Liver (tissue), 9 donors: ENCODE results near the gene ALX4. TPM values are rescaled to one million over a fixed set of nuclear protein-coding genes. Genes with fewer than 3 reads are reported as not detected.

Source experiments
- DNase-seq: peaks from one replicate; pipeline ENCODE4 v3.0.0-alpha.2; 2017; ENCODE audit warnings: low spot score
- H3K27ac ChIP-seq, 2 donors: one replicate each; pipeline ENCODE4 v1.7.0; 2013; ENCODE audit warnings: inconsistent platforms in 2 of 2, low read length in 2 of 2, control low read depth in 1 of 2, low read depth in 1 of 2, mild to moderate bottlenecking in 1 of 2
- H3K27me3 ChIP-seq, 4 donors: one replicate each; pipeline versions ENCODE4 v1.6.1 to v1.7.0; 2013; ENCODE audit warnings: low read length in 3 of 4, inconsistent platforms in 1 of 4, mild to moderate bottlenecking in 1 of 4, moderate library complexity in 1 of 4; ENCODE audit not compliant: control insufficient read depth in 4 of 4, insufficient read depth in 4 of 4
- H3K36me3 ChIP-seq, 4 donors: one replicate each; pipeline versions ENCODE4 v1.6.1 to v1.7.0; 2013; ENCODE audit warnings: low read length in 3 of 4, mild to moderate bottlenecking in 3 of 4, low read depth in 1 of 4, moderate library complexity in 1 of 4; ENCODE audit not compliant: control insufficient read depth in 4 of 4, insufficient read depth in 3 of 4
- H3K4me1 ChIP-seq, 4 donors: one replicate each; pipeline versions ENCODE4 v1.6.1 to v1.7.0; 2013; ENCODE audit warnings: low read length in 3 of 4, mild to moderate bottlenecking in 3 of 4, moderate library complexity in 1 of 4; ENCODE audit not compliant: control insufficient read depth in 4 of 4, insufficient read depth in 4 of 4
- H3K4me3 ChIP-seq, 3 donors: one replicate each; pipeline versions ENCODE4 v1.6.1 to v1.7.0; 2013; ENCODE audit warnings: low read length in 3 of 3, control low read depth in 1 of 3, low read depth in 1 of 3, mild to moderate bottlenecking in 1 of 3
- H3K9ac ChIP-seq, 2 donors: one replicate each; pipeline ENCODE4 v1.7.0; 2013; ENCODE audit warnings: low read length in 2 of 2, mild to moderate bottlenecking in 2 of 2, moderate library complexity in 2 of 2, control low read depth in 1 of 2, low read depth in 1 of 2
- H3K9me3 ChIP-seq, 4 donors: one replicate each; pipeline versions ENCODE4 v1.6.1 to v1.7.0; 2013; ENCODE audit warnings: low read length in 3 of 4; ENCODE audit not compliant: control insufficient read depth in 4 of 4
- EGR1 ChIP-seq, 2 donors: IDR thresholded peaks; 2 replicates each; pipeline ENCODE4 v1.6.1; 2016 to 2018; ENCODE audit warnings: antibody characterized with exemption in 2 of 2, low read depth in 2 of 2
- FOXA1 ChIP-seq: IDR thresholded peaks from 2 replicates; pipeline ENCODE4 v1.6.1; 2016; ENCODE audit warnings: antibody characterized with exemption
- HNF4G ChIP-seq: IDR thresholded peaks from 2 replicates; pipeline ENCODE4 v1.6.1; 2016; ENCODE audit warnings: antibody characterized with exemption
- MAX ChIP-seq: IDR thresholded peaks from 2 replicates; pipeline ENCODE4 v1.6.1; 2016; ENCODE audit warnings: antibody characterized with exemption
- NR2F2 ChIP-seq: IDR thresholded peaks from 2 replicates; pipeline ENCODE4 v1.6.1; 2016; ENCODE audit warnings: antibody characterized with exemption
- RAD21 ChIP-seq, 2 donors: IDR thresholded peaks; 2 replicates each; pipeline ENCODE4 v1.6.1; 2016; ENCODE audit warnings: antibody characterized with exemption in 2 of 2, mild to moderate bottlenecking in 2 of 2
- RXRA ChIP-seq, 2 donors: IDR thresholded peaks; 2 replicates each; pipeline ENCODE4 v1.6.1; 2017 to 2018; ENCODE audit warnings: antibody characterized with exemption in 2 of 2, mild to moderate bottlenecking in 1 of 2
- YY1 ChIP-seq: IDR thresholded peaks from 2 replicates; pipeline ENCODE4 v1.6.1; 2016; ENCODE audit warnings: antibody characterized with exemption, mild to moderate bottlenecking
- ZBTB33 ChIP-seq: IDR thresholded peaks from 2 replicates; pipeline ENCODE4 v1.6.1; 2016; ENCODE audit warnings: antibody characterized with exemption
- WGBS: extraction: QIAGEN DNeasy Blood & Tissue Kit; methylation state at CpG from one replicate; pipeline ENCODE4 v1.1.7; 2013; 5-methylcytosine and 5-hydroxymethylcytosine counted together
- polyA plus RNA-seq, 2 donors: library from polyadenylated mRNA; stranded (reverse) in 1 of 2; unstranded in 1 of 2; fragments of 200-250 nt in 1 of 2; fragments of >200 nt in 1 of 2; fragmentation: Nextera tagmentation in 1 of 2; extraction: Ambion mirVana in 1 of 2; gene quantifications; one replicate each; pipeline versions ENCODE4 v1.2.1 to v1.2.3, GENCODE V29; 2013 to 2015
- total RNA-seq, 2 donors: library from RNA; depleted of rRNA; stranded (reverse); fragments of >200 nt; gene quantifications; one replicate each; pipeline ENCODE4 v1.2.3, GENCODE V29; 2014
- TF ChIP-seq, protein P1 (sequence below): IDR thresholded peaks from 2 replicates; pipeline ENCODE4 v1.6.1; 2016; ENCODE audit warnings: antibody characterized with exemption
- TF ChIP-seq, protein P2 (sequence below): IDR thresholded peaks from 2 replicates; pipeline ENCODE4 v1.6.1; 2016; ENCODE audit warnings: antibody characterized with exemption, mild to moderate bottlenecking
- donor health status: healthy.
- donor health status: healthy.
- donor health status: healthy.
- donor health status: healthy.
- donor health status: healthy.

The ALX4 gene
- total and polyA plus RNA-seq, 4 donors = not detected

DNA sequence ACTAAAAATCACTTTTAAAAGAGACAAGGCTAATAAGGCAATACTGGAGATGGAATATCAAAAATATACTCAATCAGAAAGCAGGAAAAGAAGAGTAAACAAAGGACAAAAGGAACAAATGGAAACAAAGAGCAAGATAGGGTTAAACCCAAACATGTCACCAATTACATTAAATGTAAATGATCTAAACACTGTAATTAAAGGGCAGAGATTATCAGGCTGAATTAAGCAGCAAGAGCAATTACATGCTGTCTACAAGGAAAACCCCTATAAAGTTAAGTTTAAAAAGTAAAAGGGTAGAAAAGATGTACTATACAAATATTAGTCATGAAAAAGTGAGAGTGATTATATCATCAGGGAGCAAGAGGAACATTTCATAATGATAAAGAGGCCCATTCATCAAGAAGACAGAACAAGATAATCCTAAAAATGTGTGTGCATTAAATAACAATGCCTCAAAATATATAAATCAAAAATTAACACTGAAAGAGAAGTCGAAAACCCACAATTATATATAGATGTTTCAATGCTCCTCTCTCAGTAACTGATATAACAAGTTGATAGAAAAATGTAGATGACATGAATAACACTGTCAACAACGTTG lies 56.8 kb downstream of the ALX4 start:
- WGBS = 94% methylated on average over 2 of the region's 2 CpGs
- Histone ChIP-seq H3K4me1 (peaks cover 0 to 2% (median 0%) of the 10 kb centered on the region in 4 donors), H3K36me3 (no peaks in the 10 kb centered on the region), H3K9me3 (peaks cover 0 to 14% (median 4%) of the 10 kb centered on the region in 4 donors), H3K27me3 (no peaks in the 10 kb centered on the region), H3K27ac (no peak overlapping the region), H3K4me3 (no peak overlapping the region), H3K9ac (no peak overlapping the region)
- no peak for DNase-seq
- TF ChIP-seq FOXA1 = no peak
- TF ChIP-seq RAD21 (IDR thresholded peaks at IDR 0.05) = no peak

GRCh38 chr11:44250421-44250820 lies 59.5 kb downstream of the ALX4 start:
- Histone ChIP-seq H3K27ac (no peak overlapping the region), H3K9me3 (peaks cover 0 to 14% (median 4%) of the 10 kb centered on the region in 4 donors), H3K27me3 (no peaks in the 10 kb centered on the region), H3K4me1 (no peaks in the 10 kb centered on the region), H3K4me3 (no peak overlapping the region), H3K9ac (no peak overlapping the region), H3K36me3 (peaks cover 0 to 5% (median 1%) of the 10 kb centered on the region in 4 donors)
- TF ChIP-seq, protein P1, sequence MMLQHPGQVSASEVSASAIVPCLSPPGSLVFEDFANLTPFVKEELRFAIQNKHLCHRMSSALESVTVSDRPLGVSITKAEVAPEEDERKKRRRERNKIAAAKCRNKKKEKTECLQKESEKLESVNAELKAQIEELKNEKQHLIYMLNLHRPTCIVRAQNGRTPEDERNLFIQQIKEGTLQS = no peak
- TF ChIP-seq MAX (no peak), RXRA (IDR thresholded peaks at IDR 0.05) (no peak), YY1 (no peak), NR2F2 (no peak), RAD21 (IDR thresholded peaks at IDR 0.05) (no peak), HNF4G (no peak), FOXA1 (no peak)
- TF ChIP-seq, protein P2, sequence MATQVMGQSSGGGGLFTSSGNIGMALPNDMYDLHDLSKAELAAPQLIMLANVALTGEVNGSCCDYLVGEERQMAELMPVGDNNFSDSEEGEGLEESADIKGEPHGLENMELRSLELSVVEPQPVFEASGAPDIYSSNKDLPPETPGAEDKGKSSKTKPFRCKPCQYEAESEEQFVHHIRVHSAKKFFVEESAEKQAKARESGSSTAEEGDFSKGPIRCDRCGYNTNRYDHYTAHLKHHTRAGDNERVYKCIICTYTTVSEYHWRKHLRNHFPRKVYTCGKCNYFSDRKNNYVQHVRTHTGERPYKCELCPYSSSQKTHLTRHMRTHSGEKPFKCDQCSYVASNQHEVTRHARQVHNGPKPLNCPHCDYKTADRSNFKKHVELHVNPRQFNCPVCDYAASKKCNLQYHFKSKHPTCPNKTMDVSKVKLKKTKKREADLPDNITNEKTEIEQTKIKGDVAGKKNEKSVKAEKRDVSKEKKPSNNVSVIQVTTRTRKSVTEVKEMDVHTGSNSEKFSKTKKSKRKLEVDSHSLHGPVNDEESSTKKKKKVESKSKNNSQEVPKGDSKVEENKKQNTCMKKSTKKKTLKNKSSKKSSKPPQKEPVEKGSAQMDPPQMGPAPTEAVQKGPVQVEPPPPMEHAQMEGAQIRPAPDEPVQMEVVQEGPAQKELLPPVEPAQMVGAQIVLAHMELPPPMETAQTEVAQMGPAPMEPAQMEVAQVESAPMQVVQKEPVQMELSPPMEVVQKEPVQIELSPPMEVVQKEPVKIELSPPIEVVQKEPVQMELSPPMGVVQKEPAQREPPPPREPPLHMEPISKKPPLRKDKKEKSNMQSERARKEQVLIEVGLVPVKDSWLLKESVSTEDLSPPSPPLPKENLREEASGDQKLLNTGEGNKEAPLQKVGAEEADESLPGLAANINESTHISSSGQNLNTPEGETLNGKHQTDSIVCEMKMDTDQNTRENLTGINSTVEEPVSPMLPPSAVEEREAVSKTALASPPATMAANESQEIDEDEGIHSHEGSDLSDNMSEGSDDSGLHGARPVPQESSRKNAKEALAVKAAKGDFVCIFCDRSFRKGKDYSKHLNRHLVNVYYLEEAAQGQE = no peak
- 91% methylated on average over 6 of the region's 6 CpGs for WGBS
- no peak for DNase-seq

DNA sequence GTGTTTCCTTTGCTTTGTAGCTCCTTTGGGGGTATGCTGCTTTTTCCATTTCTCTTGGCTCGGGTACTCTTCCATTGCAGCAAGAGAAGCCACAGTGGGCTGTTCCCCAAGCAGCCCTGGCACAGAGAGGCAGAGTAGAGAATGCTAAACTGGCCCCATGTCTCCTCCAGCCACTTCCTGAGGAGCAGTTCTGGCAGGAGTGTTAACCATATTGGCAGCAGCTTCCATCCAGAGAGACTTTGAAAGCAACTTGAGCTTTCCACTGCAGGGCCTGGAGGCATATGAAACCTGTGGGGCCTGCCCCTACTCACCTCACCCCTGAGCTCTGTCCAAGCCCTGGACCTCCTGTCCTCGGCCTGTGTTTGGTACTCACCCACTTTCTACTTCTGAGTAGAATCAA lies 61.8 kb downstream of the ALX4 start:
- Histone ChIP-seq H3K27me3 (no peaks in the 10 kb centered on the region), H3K9ac (no peak overlapping the region), H3K4me3 (no peak overlapping the region), H3K27ac (no peak overlapping the region), H3K36me3 (peaks cover 3 to 12% (median 7%) of the 10 kb centered on the region in 4 donors), H3K9me3 (peaks cover 0 to 10% (median 4%) of the 10 kb centered on the region in 4 donors), H3K4me1 (no peaks in the 10 kb centered on the region)
- TF ChIP-seq NR2F2 (no peak), EGR1 (IDR thresholded peaks at IDR 0.05; ENCODE audit: low read depth in 2 of 2) (no peak), ZBTB33 (no peak)
- 96% methylated on average over 2 of the region's 2 CpGs for WGBS
- no peak for DNase-seq
